Measurements from ENCODE around the gene NREP. TPM values are rescaled to one million over a fixed set of nuclear protein-coding genes. Genes with fewer than 3 reads are reported as not detected.

NREP gene
- total RNA-seq, 4 donors from 2014 or later, result 4.6 to 14.2 (median 7.4) TPM

DNA sequence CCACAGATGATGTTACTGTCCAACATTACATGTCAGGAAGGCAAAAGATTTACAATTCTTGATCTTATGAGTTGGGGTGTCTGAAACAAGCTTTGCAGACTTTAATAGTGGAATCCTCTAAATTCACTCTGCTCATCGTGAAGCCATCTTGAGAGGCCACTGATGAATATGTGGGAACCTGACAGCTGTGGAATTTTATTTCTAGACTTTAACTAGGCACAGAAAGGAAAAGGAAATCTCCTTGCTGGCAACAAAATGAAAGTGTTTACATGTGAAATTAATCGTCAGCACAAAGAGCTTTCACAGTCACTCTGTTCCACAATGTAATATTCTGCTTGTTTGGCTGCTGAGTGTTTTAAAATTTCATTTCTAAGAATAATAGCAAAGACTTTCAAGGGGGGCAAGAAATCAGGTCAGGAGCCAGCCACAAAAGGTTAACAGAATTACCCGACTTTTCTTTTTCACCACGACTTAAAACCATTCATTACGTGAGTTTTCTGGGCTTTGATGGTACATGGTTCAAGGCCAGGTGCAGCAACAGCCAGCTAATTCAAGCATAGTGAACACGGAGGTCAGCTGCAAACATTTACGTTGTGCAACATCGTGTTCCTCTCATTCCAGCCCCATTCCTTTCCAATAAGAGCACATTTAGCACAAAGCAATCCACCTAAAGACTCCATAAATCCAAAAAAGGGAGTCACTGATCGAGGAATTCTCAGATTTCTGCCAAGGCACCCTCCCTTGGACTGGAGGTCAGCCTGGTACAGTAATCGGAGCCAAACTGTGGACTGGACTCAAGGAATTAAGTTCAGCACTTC, 14.6 kb downstream of the NREP start:
- no peak for TF ChIP-seq POLR2A (IDR thresholded peaks at IDR 0.05)
- TF ChIP-seq, protein P1, sequence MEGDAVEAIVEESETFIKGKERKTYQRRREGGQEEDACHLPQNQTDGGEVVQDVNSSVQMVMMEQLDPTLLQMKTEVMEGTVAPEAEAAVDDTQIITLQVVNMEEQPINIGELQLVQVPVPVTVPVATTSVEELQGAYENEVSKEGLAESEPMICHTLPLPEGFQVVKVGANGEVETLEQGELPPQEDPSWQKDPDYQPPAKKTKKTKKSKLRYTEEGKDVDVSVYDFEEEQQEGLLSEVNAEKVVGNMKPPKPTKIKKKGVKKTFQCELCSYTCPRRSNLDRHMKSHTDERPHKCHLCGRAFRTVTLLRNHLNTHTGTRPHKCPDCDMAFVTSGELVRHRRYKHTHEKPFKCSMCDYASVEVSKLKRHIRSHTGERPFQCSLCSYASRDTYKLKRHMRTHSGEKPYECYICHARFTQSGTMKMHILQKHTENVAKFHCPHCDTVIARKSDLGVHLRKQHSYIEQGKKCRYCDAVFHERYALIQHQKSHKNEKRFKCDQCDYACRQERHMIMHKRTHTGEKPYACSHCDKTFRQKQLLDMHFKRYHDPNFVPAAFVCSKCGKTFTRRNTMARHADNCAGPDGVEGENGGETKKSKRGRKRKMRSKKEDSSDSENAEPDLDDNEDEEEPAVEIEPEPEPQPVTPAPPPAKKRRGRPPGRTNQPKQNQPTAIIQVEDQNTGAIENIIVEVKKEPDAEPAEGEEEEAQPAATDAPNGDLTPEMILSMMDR (IDR thresholded peaks at IDR 0.05), result no peak
- H3K4me3 ChIP-seq, result peak overlapping the region in 1 of 4 donors; percentile 36
- H3K9me3 ChIP-seq, result no peaks in the 10 kb centered on the region
- 44 to 49% methylated on average over 10 of the region's 10 CpGs for WGBS, 2 donors
- no peaks in the 10 kb centered on the region for H3K27me3 ChIP-seq
- intact Hi-C loops (cut with DNase I), result no loop called here
- H3K27ac ChIP-seq, result peak overlapping the region in 2 of 4 donors; percentile 45 to 61
- peaks cover 0 to 53% (median 7%) of the 10 kb centered on the region in 3 donors for H3K4me1 ChIP-seq
- DNase-seq, result no peak
- no peaks in the 10 kb centered on the region for H3K36me3 ChIP-seq

DNA sequence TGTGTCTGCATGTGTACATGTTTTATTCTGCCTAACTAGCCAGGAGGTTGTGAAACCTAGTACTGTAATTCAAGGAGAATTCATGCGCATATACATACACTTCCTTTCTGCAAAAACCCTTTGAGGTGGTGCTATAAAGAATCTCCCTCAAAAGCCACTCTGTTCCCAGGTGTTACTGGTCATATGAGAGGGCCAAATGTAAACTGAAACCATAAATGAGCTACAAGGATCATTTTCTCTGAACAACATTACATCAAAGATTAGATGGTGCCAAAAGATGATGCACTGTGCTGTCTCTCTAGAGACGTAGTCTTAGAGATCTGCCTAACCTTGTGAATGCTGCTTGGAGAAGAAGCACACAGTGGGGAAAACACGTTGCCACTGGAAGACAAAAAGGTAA, 15.7 kb downstream of the NREP start:
- H3K27ac ChIP-seq, result no peak overlapping the region
- intact Hi-C loops (cut with DNase I), result no loop called here
- H3K4me1 ChIP-seq, result peaks cover 0 to 63% (median 7%) of the 10 kb centered on the region in 3 donors

DNA sequence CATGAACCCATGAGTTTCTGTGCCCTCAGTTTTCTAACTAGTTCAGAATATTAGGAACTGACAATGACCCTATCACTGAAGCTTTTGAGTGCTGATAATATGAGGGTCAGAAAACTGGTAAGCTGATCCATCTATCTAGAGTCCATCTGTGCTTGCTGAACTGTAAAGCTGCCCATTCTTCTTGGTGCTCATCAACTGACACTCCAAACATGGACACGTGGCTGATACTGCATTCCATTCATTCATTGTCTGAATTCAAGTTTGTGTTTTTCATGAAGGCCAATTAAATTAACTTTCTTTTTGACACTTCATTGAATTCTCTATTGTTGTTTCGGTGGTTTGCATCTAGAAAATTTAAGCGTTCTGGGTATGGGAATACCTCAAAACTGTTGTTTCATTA, 17.6 kb downstream of the NREP start:
- Histone ChIP-seq H3K4me1 (peaks cover 0 to 63% (median 7%) of the 10 kb centered on the region in 3 donors), H3K27ac (no peak overlapping the region), H3K36me3 (no peaks in the 10 kb centered on the region), H3K9me3 (no peaks in the 10 kb centered on the region), H3K4me3 (no peak overlapping the region), H3K27me3 (no peaks in the 10 kb centered on the region)
- intact Hi-C loops (cut with DNase I), result no loop called here
- WGBS, 2 donors, result 77 to 88% methylated on average over 3 of the region's 3 CpGs
- no peak for DNase-seq
- TF ChIP-seq, protein P1 (IDR thresholded peaks at IDR 0.05), result no peak
- no peak for TF ChIP-seq POLR2A (IDR thresholded peaks at IDR 0.05)

More for the DNA sequence above, 15.7 kb downstream of the NREP start:
- Histone ChIP-seq H3K27me3 (no peaks in the 10 kb centered on the region), H3K4me3 (no peak overlapping the region), H3K9me3 (no peaks in the 10 kb centered on the region), H3K36me3 (no peaks in the 10 kb centered on the region)
- TF ChIP-seq, protein P1 (IDR thresholded peaks at IDR 0.05), result no peak
- no peak for TF ChIP-seq POLR2A (IDR thresholded peaks at IDR 0.05)
- no peak for DNase-seq
- 50 to 67% methylated on average over 3 of the region's 3 CpGs for WGBS, 2 donors

DNA sequence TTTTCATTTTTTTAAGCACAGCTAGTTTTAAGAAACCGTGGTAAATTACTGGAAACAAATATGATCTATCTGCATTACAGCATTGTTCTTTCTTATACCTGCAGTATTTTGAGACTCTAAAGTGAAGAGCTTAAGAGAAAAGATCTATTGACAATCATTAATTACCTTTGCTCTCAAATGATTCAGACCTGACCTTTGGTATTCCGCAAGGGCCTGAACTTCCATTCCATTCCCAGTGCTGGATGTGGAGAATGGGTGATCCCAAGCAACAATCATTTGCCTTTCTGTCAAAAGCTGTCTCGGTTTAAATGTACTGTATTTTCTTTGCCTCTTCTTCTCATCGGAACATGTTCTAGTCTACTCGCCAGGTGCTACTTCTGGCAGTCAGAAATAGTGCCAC, 18.9 kb downstream of the NREP start:
- H3K36me3 ChIP-seq, result no peaks in the 10 kb centered on the region
- H3K4me1 ChIP-seq, result peaks cover 0 to 63% (median 4%) of the 10 kb centered on the region in 3 donors
- DNase-seq, result no peak
- H3K9me3 ChIP-seq, result no peaks in the 10 kb centered on the region
- no peak overlapping the region for H3K27ac ChIP-seq
- no peak for TF ChIP-seq POLR2A (IDR thresholded peaks at IDR 0.05)
- TF ChIP-seq, protein P1 (IDR thresholded peaks at IDR 0.05), result no peak
- 74 to 78% methylated on average over 5 of the region's 5 CpGs for WGBS, 2 donors
- H3K4me3 ChIP-seq, result no peak overlapping the region
- intact Hi-C loops (cut with DNase I), result no loop called here
- H3K27me3 ChIP-seq, result no peaks in the 10 kb centered on the region

DNA sequence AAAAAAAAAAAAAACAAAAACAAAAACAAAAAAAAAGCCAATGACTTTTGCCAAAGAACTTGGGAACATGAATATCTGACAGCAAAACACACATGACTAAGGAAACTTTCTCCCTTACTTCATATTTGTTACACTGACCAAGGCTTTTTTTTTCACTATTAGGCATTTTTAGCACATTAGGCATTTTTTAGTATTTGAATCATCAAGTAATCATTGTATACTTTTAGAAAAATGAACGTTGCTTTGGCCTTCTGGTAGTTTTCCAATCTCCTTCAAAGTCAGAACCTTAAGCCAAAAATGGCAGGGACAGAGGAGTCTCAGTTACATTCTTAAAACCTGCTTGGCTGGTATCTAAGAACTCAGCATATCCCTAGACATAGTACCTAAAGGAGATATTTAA, 19.3 kb downstream of the NREP start:
- Histone ChIP-seq H3K27me3 (no peaks in the 10 kb centered on the region), H3K4me1 (peaks cover 0 to 59% (median under 1%) of the 10 kb centered on the region in 3 donors), H3K27ac (no peak overlapping the region), H3K36me3 (no peaks in the 10 kb centered on the region), H3K4me3 (no peak overlapping the region), H3K9me3 (no peaks in the 10 kb centered on the region)
- no peak for DNase-seq
- intact Hi-C loops (cut with DNase I), result no loop called here
- no peak for TF ChIP-seq POLR2A (IDR thresholded peaks at IDR 0.05)
- TF ChIP-seq, protein P1 (IDR thresholded peaks at IDR 0.05), result no peak
- 6 to 12% methylated on average over 1 of the region's 1 CpG for WGBS, 2 donors
